Hindlimb muscle (tissue), 1 donor: ENCODE measurements around the gene GMPPB. TPM values are rescaled to one million over a fixed set of nuclear protein-coding genes. Genes with fewer than 3 reads are reported as not detected.
"Not testable (repeated sequence)": the region's sequence is repeated elsewhere in the genome, so short reads cannot be mapped to it uniquely, and the experiment has no call there.

Source experiments
- DNase-seq: peaks from one replicate; pipeline ENCODE4 v3.0.0-alpha.2; 2013
- polyA plus RNA-seq: library from polyadenylated mRNA; unstranded; fragments of 120-200 nt; gene quantifications from one replicate; pipeline ENCODE4 v1.2.1, GENCODE V29; 2013; ENCODE audit not compliant: insufficient read length

Gene GMPPB
- polyA plus RNA-seq, 1 donor, result 10.9 TPM

DNA sequence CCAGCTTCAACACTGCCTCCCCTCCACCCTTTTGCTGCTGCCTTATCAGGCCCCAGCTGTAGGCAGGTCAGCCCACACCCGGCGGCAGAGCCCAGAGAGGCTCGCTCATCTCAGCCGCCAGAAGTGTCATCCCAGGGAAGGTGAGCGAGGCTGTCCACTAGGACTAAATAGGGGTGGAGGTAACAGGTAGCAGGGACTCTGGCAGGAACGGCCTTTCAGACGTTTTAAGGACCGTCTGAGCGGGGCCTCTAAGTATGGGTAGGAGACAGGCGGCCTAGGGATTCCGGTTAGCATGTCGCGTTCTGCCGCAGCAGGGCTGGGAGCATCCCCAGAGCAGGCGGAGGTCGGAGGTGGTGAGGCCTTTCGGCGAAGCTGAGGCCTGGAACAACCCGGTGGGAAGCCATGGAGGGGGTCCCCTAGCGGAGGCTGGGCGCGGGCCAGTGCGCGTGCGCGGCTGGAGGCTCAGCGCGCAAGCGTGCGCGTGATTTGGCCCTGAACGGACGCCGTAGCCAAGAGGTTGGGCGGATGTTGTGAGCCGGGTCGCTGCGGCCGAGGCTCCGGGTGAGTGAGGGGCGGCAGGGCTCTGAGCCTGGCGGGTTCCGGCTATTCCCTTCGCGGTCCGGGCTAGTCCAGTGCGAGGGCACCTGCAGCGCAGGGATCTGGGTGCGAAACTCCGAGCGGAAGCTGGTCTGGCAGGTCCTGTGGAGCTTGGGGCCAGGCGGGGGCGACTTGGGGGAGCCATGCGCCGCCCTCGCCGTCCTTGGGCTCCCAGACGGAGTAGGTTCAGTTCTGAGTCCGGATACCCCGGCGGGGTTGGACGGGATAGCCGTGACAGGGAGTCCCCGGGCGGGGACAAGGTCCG is 34.5 kb downstream of the GMPPB start, which contains the start of the genes MST1 and RNF123:
MST1 (minus strand) TSS at position 429 of the 862 bp plus-strand sequence. CDS start 783 bp downstream, outside the sequence.
RNF123 (plus strand) TSS at position 512 of the 862 bp plus-strand sequence. CDS start 1,609 bp downstream, outside the sequence.
- DNase-seq, result peak; percentile 95

DNA sequence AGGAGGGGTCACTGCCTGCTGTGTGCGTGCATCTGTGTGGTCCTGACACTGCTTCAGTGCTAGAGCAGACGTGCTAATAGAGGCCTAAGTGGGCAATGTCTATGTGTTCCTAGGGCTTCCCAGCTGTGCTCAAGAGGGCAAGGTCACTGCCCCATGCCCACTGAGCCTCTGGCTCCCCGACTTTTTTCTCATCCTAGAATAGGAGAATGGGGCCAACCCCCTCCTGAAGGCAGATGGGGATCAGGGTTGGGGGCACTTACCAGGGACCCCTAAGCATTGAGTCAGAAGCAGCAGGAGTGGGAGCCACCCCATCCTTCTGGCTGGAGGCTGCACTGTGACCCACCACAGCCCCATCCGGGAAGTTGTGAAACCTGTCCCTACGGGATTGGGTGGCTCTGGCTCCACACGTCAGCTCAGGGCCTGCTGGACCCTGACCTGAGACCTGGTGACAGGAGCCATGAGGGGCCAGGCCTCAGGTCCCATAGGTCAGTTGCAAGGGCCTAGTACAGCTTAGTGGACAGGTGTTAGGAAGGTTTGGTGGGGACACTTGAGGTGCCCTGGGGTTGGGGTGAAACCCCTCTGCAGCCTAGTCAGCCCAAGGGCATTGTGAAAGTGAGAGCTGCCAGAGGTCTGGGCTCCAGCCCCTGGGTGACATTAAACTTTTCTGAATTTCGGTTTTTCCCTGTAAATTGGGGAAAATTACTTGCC is 35.3 kb downstream of the GMPPB start:
- not testable (repeated sequence) for DNase-seq

DNA sequence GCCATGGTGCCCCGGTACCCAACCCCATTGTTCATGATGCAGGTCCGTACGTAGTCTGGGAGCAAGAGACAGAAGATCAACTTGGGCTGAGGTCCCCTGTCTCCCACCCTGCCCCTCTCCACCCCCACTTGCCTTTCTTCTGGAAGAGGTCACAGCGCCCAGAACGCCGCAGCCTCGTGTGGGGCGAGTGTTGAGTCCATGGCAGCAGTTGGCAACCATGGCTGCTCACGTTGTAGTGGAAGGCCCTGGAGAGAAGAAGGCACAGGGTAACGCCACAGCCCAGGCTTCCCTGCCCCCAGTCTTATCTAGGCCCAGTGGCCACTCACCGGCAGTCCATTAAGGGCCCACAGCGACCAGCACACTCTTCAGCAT is 36.3 kb downstream of the GMPPB start:
- DNase-seq, result not testable (repeated sequence)

DNA sequence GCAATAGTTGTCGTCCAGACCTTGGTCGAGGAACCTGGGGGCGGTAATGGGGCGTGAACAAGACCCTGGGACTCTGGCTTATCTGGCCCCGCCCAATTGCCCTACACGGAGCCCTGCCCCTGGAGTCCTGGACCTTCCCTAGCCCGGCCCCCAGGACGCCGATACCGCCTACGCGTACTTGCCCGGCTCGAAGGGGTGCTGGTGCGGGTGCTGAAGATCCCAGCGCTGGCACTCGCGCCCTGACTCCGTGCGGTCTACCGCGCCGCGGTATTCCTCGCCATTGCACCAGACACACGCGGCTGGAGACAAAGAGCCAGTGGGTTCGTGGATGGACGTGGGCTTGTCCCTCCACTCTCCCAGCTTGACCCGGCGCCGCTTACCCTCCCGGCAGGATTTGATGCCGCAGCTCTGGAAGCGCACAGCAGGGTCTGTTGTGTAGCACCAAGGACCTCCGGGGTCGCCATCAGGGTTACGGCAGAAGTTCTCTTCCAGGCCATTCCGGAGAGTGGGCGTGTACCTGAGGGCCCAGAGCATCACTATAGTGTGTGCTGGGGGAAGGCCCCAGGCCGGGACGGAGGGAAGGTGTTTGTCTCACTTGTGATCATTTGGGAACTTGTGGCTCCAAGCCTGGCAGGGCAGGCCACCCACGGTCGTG is 36.9 kb downstream of the GMPPB start:
- not testable (repeated sequence) for DNase-seq

DNA sequence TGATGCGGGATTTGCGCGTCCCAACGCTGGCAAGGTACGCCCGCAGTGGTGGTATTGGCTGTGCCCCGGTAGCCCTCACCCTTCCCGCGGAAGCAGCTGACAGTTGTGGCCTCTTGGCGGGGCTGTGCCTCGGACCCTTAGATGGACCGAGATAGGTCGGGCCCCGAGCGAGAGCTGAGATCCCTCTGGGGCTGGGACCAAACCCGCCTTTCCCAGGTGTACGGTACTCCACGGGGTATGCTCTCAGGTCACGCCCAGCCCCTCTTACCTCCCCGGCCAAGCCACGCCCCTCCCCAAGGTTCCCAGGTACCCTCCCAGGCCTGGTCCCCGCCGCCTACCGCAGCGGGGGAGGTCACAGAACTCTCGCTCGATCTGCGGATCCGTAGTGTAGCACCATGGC is 37.4 kb downstream of the GMPPB start:
- DNase-seq, result not testable (repeated sequence)

DNA sequence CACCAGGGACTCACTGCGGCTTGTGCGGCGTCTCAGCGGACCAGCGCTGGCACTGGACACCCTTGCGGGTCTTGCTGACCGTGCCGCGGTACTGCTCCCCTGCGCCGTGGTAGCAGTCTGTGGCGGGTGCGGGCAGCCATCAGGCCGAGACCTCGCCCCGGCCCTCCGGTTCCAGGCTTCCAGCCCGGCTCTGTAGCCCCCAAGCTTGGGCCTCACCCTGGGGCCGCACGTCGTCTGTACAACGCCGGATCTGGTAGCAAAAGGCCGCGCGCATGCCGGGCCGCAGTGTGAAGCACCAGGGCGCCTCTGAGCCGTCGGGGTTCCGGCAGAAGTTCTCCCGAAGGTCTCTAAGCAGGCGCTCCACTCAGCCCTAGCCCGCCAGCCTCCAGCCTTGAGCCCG is 37.9 kb downstream of the GMPPB start:
- DNase-seq, result not testable (repeated sequence)

DNA sequence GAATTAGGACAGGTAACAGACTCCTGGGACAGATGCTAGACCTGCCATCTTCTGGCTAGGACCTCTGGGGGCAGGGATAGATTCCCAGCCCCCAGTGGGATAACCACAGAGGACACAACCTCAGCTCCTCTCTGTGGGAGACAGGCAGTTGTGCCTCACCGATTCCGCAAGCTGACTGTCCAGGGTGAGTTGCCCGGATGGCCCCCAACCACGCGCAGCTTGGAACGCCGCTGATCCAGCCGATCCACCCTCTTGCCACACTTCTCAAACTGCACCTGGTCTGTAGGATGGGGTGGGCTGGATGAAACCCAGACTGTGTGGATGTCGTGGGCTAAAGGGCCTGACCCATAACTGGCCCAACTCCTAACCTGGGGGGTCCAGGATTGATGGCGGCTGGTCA is 38.6 kb downstream of the GMPPB start:
- DNase-seq, result not testable (repeated sequence)

DNA sequence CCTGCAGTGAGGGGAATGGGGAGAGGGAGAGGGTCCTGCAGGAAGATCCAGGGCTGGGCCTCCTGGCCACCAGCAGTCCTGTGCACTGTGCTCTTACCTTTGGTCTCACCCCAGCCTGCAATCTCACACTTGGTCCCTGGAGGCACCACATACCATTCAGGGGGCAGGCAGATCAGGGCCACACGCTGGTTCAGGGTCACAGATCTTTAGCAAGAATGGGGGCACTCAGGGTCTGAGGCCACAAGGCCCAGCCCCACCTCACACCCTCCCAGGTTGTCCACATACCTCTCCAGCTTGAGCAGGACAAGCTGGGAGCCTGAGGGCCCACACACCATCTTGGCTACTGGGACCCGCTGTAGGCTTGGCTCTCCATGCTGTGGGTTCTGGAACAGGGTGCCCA is 39.3 kb downstream of the GMPPB start:
- DNase-seq, result not testable (repeated sequence)

DNA sequence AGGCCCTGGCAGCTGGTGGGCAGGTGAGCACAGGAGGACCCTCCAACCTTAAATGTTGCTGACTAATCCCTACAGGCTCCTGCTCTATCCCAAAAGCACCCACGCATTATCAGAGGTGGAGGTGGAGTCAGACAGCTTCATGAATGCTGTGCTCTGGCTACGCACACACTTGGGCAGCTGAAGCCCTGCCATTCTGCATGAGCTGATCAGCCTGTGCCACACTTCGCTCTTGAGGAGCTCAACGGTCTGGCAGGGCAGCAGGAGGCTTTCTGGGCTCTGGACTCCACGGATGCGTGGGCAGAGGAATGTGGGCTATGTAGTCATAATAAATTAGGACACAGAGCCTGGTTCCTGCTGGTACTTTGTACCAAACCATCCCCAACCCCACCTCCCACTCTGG is 40.6 kb downstream of the GMPPB start:
- DNase-seq, result no peak

DNA sequence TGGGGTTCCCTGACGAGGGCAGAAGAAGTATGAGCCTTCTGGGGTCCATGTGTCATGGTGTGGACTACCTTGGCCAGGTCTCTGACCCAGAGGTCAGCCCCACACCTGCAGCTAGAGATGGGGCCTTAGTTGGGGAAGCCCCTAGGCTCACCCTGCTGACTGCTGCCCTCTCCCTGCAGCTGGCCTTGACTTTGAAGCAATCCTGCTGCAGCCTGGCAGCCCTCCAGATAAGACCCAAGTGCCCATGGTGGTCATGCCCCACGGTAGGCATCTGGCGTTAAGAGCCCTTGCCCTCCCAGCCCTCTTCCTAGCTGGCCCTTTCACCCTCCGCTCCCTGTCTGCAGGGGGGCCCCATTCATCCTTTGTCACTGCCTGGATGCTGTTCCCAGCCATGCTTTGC is 42.2 kb downstream of the GMPPB start:
- DNase-seq, result no peak

DNA sequence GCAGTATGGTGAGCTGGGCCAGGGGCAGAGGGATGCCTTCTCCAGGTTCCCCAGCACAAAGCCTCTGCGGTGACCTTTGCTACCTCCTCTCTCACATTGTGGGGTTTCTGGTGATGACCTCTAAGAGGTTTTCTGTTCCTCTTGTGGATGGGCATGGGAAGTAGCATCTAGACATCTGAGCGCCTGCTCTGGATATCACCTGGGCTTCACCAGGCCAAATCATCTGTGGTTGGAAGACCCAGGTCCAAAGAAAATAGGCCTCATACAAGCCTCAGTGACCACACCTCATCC is 42.6 kb downstream of the GMPPB start:
- DNase-seq, result no peak

DNA sequence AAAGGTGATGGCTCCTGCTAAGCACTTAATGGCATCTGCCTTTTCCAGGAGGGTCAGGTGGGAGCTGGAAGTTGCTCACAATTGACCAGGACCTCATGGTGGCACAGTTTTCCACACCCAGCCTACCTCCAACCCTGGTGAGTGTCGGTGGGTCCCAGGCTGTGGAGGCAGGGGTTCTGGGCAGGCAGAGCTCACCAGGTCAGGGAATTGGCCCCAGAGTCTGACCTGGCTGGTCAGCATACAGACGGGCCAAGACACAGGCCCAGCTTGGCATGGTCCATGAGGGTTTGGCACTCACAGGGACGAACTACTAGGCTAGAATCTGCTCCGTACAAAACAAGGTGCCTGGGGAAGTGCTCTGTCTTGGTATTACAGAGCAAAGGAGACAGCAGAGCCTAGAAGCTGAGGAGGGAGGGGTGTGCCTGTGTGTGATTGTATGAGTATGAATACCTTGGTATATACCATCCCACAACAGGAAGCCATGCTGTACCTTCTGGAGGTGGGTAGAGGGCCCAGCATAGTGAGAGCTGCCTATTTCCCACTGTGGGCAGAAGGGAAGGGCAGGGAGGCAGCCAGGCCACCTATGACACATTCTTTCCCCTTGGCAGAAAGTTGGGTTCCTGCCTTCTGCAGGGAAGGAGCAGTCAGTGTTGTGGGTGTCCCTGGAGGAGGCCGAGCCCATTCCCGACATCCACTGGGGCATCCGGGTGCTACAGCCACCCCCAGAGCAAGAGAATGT is 43.1 kb downstream of the GMPPB start:
- DNase-seq, result no peak

DNA sequence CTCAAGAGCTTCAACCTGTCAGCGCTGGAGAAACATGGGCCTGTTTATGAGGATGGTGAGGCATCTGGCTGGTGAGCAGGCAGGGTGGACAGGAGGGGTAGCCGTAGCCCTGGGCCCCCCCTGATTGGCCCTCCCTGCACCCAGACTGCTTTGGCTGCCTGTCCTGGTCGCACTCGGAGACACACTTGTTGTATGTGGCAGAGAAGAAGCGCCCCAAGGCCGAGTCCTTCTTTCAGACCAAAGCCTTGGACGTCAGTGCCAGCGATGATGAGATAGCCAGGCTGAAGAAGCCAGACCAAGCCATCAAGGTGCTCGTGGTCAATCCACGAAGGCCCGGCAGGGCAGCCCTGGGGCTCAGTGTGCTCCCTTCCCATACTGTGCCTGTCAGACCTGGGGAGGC is 47.8 kb downstream of the GMPPB start:
- no peak for DNase-seq

DNA sequence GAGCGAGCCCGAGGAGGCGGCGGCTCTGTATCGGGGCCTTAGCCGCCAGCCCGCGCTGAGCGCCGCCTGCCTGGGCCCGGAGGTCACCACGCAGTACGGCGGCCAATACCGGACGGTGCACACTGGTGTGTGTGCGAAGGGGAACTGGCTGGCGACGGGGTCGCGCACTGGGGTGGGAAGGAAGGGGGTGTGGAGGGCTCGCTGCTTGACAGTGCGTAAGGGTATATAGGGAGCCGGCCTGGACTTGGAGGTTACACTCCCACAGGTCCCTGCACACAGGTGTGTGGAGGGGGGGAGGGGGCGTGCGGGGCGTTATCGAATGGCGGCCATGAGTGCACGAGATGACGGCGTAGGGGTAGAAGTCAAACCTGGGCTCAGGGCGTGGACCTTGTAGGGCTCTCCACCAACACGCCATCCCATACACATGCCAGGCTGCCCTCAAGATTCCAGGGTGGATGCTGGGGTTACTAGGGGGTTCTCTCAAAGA is 49.2 kb downstream of the GMPPB start:
- no peak for DNase-seq

DNA sequence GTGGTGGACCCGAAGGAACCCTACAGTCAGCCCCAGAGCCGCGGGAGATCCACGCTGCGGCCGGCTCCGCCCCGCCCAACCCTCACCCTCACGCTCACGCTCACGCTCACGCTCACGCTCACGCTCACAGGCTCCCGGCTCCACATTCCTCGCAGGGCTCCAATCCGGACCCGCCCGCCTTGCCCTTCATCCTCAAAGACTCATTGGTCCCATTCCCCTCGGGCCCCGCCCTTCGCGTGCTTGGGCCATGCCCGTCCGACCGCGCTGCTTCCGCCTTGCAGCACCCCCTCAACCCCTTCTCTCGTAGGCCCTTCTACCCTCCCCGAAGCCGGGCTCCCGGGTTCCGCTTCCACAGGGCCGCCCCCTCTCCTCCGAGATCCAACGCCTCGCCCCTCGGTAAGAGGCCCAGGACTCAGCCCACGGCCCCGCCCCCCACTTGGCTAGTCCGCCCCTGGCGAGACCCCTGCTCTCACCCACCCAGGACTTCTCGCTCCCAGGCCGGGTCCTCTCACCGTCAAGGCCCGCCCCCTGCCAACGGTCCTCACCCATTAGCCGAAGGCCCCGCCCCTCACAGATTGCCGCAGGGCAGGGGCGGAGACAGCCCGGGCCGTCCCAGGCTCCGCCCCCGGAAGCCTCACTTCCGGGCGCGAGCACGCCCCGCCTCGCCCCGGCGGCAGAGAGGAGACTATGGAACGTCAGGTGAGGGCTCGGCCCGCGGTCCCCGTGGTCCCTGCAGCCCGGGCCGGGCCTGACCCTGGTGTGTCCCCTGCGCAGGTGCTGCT is 49.8 kb downstream of the GMPPB start, which contains the start of gene APEH:
APEH (plus strand) TSS at position 637 of the 782 bp plus-strand sequence; CDS start at position 688, 51 bp downstream.
- peak; percentile 92 for DNase-seq

DNA sequence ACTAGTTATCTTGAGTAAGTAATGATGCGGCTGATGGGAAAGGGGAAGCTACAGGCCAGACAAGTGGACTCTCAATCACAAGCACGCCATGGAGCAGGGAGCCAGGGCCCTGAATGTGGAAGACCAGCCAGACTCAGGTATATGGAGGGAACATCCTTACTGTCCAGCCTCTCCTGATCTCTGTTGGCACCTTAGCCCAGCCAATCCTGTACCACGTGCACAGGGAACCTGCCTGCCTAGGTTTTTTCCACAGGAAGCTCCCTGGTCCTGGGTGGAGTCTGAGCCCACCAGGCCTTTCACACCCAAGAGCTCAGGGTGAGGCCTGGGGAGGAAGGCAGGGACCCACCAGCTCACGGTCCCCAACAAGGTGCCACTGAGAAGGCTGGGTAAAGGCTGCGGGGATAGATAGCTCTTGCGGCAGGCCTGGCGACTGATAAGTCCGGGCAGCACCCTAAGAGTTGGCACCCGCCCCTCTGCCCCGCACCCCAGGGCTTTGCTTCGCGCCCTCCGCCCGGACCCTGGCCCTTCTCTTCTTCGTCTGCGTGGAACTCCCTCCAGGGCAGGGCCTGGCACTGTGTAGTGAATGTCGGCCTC is 50.5 kb downstream of the GMPPB start:
- no peak for DNase-seq

DNA sequence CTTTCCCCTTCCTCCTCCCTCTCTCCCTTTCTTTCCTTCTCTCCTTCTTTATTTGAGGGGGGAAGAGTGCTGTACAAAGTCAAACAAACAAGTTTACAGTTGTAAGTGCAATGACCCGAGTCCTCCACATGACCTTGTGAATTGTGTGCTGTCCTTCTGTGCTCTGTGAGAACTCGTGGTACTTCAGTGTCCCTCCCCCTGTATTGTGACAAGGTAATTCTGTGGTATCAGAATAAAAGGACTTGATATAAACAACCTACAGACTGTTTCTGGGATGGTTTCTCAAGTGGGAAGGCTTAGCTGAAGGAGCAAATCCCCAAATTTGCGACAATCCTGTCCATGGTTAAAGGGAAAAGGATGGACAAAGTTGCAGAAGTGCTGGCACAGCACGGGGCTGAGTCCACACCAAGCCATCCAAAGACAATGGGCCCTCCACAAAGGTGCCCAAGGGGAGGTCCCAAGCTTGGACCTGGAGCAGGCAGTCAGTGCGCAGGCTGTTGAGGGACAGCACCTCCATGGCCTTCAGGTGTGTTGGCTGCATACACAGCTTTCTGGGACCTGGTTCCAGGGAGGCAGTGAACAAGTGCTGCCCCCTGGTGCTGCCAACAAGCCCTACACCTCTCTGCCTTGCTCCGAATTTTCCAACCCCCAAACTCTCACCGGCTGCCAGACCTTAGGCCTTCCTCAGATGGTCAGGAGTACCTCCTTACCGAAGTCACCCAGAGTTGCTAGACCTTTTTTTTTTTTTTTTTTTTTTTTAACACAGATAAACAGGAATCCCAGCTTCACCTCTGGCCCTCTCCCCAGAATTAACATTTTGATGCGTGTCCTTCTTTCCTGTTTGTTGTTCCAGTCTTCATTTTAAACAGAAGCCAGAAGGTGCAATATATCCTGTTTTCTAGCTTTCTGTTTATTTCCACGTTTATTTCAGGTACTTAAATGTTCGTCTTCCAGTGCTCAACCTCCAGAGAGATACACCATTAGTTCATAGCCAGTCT is 52.2 kb downstream of the GMPPB start:
- peak; percentile 61 for DNase-seq

DNA sequence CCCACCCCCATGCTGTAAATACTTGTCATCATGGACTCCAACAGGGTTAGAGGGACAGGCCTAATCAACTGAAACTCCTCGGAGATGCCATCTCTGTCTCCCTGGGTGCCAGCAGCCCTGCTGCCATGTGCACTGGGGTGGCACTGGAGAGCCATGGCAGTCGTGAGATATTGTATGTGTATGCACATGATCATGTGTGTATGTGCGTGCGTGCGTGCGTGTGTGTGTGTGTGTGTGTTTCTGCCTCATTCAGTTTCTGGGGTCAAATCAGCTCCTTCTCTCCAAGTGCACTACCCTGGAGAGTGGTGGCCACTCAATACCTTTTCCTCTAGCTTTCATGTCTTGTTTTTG is 52.8 kb downstream of the GMPPB start:
- DNase-seq, result no peak
